Measurements from ENCODE around the gene THYN1. TPM values are rescaled to one million over a fixed set of nuclear protein-coding genes. Genes with fewer than 3 reads are reported as not detected.

Gene THYN1
- total and polyA plus RNA-seq, 4 donors: 30.1 to 67.4 (median 35.8) TPM

GRCh38 chr11:134290646-134291045 is 37.5 kb upstream of the THYN1 start:
- no peak overlapping the region for H3K27ac ChIP-seq (ENCODE audit: low read depth in 1 of 2, low read length in 1 of 2)
- DNase-seq: no peak
- no peak overlapping the region for H3K9ac ChIP-seq (ENCODE audit: insufficient read depth in 1 of 2, low read length in 2 of 2)
- H3K4me1 ChIP-seq (ENCODE audit: control insufficient read depth in 5 of 5, insufficient read depth in 5 of 5, low read length in 5 of 5): no peaks in the 10 kb centered on the region
- no peak for TF ChIP-seq CTCF (IDR thresholded peaks at IDR 0.05; ENCODE audit: control extremely low read depth, extremely low read depth)
- no peak overlapping the region for H3K4me3 ChIP-seq
- H3K9me3 ChIP-seq (ENCODE audit: control insufficient read depth in 4 of 4, insufficient read depth in 3 of 4, low read length in 3 of 4): no peaks in the 10 kb centered on the region
- no peaks in the 10 kb centered on the region for H3K36me3 ChIP-seq (ENCODE audit: control insufficient read depth in 4 of 4, insufficient read depth in 4 of 4, low read length in 4 of 4)
- no peaks in the 10 kb centered on the region for H3K27me3 ChIP-seq (ENCODE audit: control insufficient read depth in 3 of 3, insufficient read depth in 3 of 3, low read length in 2 of 3)
- 82 to 94% methylated on average over 7 of the region's 7 CpGs for WGBS, 2 donors
- ATAC-seq (ENCODE audit: insufficient read depth, low FRiP score): no peak

- H3K9ac ChIP-seq (ENCODE audit: insufficient read depth in 1 of 2, low read length in 2 of 2): no peak overlapping the region
- H3K27me3 ChIP-seq (ENCODE audit: control insufficient read depth in 3 of 3, insufficient read depth in 3 of 3, low read length in 2 of 3): no peaks in the 10 kb centered on the region
- TF ChIP-seq CTCF (IDR thresholded peaks at IDR 0.05; ENCODE audit: control extremely low read depth, extremely low read depth): no peak
- WGBS, 2 donors: 47 to 62% methylated on average over 12 of the region's 12 CpGs
- no peak overlapping the region for H3K27ac ChIP-seq (ENCODE audit: low read depth in 1 of 2, low read length in 1 of 2)
- no peaks in the 10 kb centered on the region for H3K36me3 ChIP-seq (ENCODE audit: control insufficient read depth in 4 of 4, insufficient read depth in 4 of 4, low read length in 4 of 4)
- ATAC-seq (ENCODE audit: insufficient read depth, low FRiP score): no peak
- no peaks in the 10 kb centered on the region for H3K9me3 ChIP-seq (ENCODE audit: control insufficient read depth in 4 of 4, insufficient read depth in 3 of 4, low read length in 3 of 4)
- no peaks in the 10 kb centered on the region for H3K4me1 ChIP-seq (ENCODE audit: control insufficient read depth in 5 of 5, insufficient read depth in 5 of 5, low read length in 5 of 5)
- no peak overlapping the region for H3K4me3 ChIP-seq
- DNase-seq: no peak
Measured at GRCh38 chr11:134289789-134290188, 36.6 kb upstream of the THYN1 start.

- no peak for TF ChIP-seq CTCF (IDR thresholded peaks at IDR 0.05; ENCODE audit: control extremely low read depth, extremely low read depth)
- 75 to 85% methylated on average over 4 of the region's 4 CpGs for WGBS, 2 donors
Measured at GRCh38 chr11:134289167-134289566, 36.0 kb upstream of the THYN1 start.

GRCh38 chr11:134288486-134288885 is 35.3 kb upstream of the THYN1 start:
- DNase-seq: no peak
- H3K27ac ChIP-seq (ENCODE audit: low read depth in 1 of 2, low read length in 1 of 2): no peak overlapping the region
- 91 to 93% methylated on average over 13 of the region's 13 CpGs for WGBS, 2 donors
- H3K27me3 ChIP-seq (ENCODE audit: control insufficient read depth in 3 of 3, insufficient read depth in 3 of 3, low read length in 2 of 3): no peaks in the 10 kb centered on the region
- H3K4me3 ChIP-seq: no peak overlapping the region
- H3K9me3 ChIP-seq (ENCODE audit: control insufficient read depth in 4 of 4, insufficient read depth in 3 of 4, low read length in 3 of 4): no peaks in the 10 kb centered on the region
- no peak for ATAC-seq (ENCODE audit: insufficient read depth, low FRiP score)
- H3K9ac ChIP-seq (ENCODE audit: insufficient read depth in 1 of 2, low read length in 2 of 2): no peak overlapping the region
- TF ChIP-seq CTCF (IDR thresholded peaks at IDR 0.05; ENCODE audit: control extremely low read depth, extremely low read depth): no peak
- no peaks in the 10 kb centered on the region for H3K36me3 ChIP-seq (ENCODE audit: control insufficient read depth in 4 of 4, insufficient read depth in 4 of 4, low read length in 4 of 4)
- H3K4me1 ChIP-seq (ENCODE audit: control insufficient read depth in 5 of 5, insufficient read depth in 5 of 5, low read length in 5 of 5): no peaks in the 10 kb centered on the region

More at GRCh38 chr11:134289167-134289566, 36.0 kb upstream of the THYN1 start:
- H3K9ac ChIP-seq (ENCODE audit: insufficient read depth in 1 of 2, low read length in 2 of 2): no peak overlapping the region
- no peaks in the 10 kb centered on the region for H3K36me3 ChIP-seq (ENCODE audit: control insufficient read depth in 4 of 4, insufficient read depth in 4 of 4, low read length in 4 of 4)
- DNase-seq (no peak), ATAC-seq (ENCODE audit: insufficient read depth, low FRiP score) (no peak)
- no peak overlapping the region for H3K27ac ChIP-seq (ENCODE audit: low read depth in 1 of 2, low read length in 1 of 2)
- H3K9me3 ChIP-seq (ENCODE audit: control insufficient read depth in 4 of 4, insufficient read depth in 3 of 4, low read length in 3 of 4): no peaks in the 10 kb centered on the region
- no peaks in the 10 kb centered on the region for H3K4me1 ChIP-seq (ENCODE audit: control insufficient read depth in 5 of 5, insufficient read depth in 5 of 5, low read length in 5 of 5)
- no peak overlapping the region for H3K4me3 ChIP-seq
- H3K27me3 ChIP-seq (ENCODE audit: control insufficient read depth in 3 of 3, insufficient read depth in 3 of 3, low read length in 2 of 3): no peaks in the 10 kb centered on the region
